ENCODE measurements around the gene SLC49A4.

SLC49A4 gene

GRCh38 chr3:122862381-122862780, 67.5 kb downstream of the SLC49A4 start:
- no peak for DNase-seq

GRCh38 chr3:122864498-122864897, 69.6 kb downstream of the SLC49A4 start:
- DNase-seq: no peak

GRCh38 chr3:122868322-122868721, 73.5 kb downstream of the SLC49A4 start:
- DNase-seq: no peak

GRCh38 chr3:122873741-122874515, 79.1 kb downstream of the SLC49A4 start:
- DNase-seq: no peak

- DNase-seq: no peak
These were observed 80.8 kb downstream of the SLC49A4 start for GRCh38 chr3:122875547-122876127.

GRCh38 chr3:122880173-122880572, 85.3 kb downstream of the SLC49A4 start:
- no peak for DNase-seq

- DNase-seq: no peak
These were observed 85.8 kb downstream of the SLC49A4 start for GRCh38 chr3:122880624-122881023.

- no peak for DNase-seq
These were observed 87.6 kb downstream of the SLC49A4 start for GRCh38 chr3:122882361-122882947.

- DNase-seq: no peak
These were observed 91.4 kb downstream of the SLC49A4 start for GRCh38 chr3:122886251-122886650.

GRCh38 chr3:122886946-122887345, 92.1 kb downstream of the SLC49A4 start:
- DNase-seq: no peak

- DNase-seq: no peak
These were observed 95.3 kb downstream of the SLC49A4 start for GRCh38 chr3:122890077-122890719.

GRCh38 chr3:122890720-122891220, 95.9 kb downstream of the SLC49A4 start:
- DNase-seq: no peak

GRCh38 chr3:122892118-122892960, 97.5 kb downstream of the SLC49A4 start:
- no peak for DNase-seq

GRCh38 chr3:122893282-122893681, 98.4 kb downstream of the SLC49A4 start:
- no peak for DNase-seq

GRCh38 chr3:122893754-122894668, 99.1 kb downstream of the SLC49A4 start:
- DNase-seq: no peak

GRCh38 chr3:122898298-122898697, 103.4 kb downstream of the SLC49A4 start:
- no peak for DNase-seq

- no peak for DNase-seq
These were observed 107.5 kb downstream of the SLC49A4 start for GRCh38 chr3:122902326-122902725.

- DNase-seq: no peak
These were observed 108.3 kb downstream of the SLC49A4 start for GRCh38 chr3:122903171-122903570.

- DNase-seq: no peak
These were observed 112.6 kb downstream of the SLC49A4 start for GRCh38 chr3:122907471-122907870.

GRCh38 chr3:122908251-122908650, 113.4 kb downstream of the SLC49A4 start:
- no peak for DNase-seq

- DNase-seq: no peak
These were observed 117.0 kb downstream of the SLC49A4 start for GRCh38 chr3:122911901-122912300.

Measured in activated T-cell treated with anti-CD3 and anti-CD28 coated beads for 4 hours (primary cell).